ENCODE data around the gene SNIP1. TPM values are rescaled to one million over a fixed set of nuclear protein-coding genes. Genes with fewer than 3 reads are reported as not detected.

The SNIP1 gene, protein sequence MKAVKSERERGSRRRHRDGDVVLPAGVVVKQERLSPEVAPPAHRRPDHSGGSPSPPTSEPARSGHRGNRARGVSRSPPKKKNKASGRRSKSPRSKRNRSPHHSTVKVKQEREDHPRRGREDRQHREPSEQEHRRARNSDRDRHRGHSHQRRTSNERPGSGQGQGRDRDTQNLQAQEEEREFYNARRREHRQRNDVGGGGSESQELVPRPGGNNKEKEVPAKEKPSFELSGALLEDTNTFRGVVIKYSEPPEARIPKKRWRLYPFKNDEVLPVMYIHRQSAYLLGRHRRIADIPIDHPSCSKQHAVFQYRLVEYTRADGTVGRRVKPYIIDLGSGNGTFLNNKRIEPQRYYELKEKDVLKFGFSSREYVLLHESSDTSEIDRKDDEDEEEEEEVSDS
- total RNA-seq: 10 to 100 TPM in 2 of 6 experiments, 1 to 10 TPM in 4; 6.2 to 10.6 (median 8.8) TPM
- long read RNA-seq: 0 reads

DNA sequence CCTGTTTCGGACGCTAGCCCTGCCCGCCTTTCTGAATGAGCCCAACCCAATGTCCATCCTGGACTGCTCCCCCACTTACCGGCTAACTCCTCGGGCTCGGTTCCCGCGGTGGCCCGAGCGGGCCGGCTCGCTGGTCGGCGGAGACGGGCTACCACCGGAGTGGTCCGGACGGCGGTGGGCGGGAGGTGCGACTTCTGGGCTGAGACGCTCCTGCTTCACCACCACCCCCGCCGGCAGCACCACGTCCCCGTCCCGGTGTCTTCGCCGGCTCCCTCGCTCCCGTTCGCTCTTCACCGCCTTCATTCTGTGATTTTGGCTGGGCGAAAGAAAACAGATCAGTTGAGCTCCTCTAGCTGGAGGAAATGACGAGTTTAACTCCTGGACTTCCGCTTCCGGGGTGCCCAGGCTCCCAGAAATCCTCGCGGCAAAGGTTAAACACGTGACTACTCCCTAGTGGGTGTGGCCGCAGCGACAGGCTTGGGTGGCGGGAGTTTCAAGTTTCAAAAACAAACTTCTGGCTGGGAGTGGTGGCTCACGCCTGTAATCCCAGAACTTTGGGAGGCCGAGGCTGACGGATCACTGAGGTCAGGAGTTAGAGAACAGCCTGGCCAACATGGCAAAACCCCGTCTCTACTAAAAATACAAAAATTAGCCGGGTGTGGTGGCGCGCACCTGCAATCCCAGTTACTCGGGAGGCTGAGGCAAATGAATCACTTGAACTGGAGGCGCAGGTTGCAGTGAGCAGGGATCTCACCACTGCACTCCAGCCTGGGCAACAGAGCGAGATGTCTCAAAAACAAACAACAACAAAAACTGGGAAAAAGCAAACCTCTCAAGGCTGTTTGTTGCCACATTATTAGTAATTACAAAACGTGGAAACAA is at the start of gene SNIP1:
TSS of gene SNIP1 (minus strand) at position 367 of the 882 bp plus-strand sequence. CDS start at position 303, 64 bp downstream.
- Histone ChIP-seq H3K9me3 (no peaks in the 10 kb centered on the region), H3K36me3 (peaks cover 0 to 13% (median 5%) of the 10 kb centered on the region in 4 donors), H3K27me3 (no peaks in the 10 kb centered on the region), H3K4me3 (peak within 1 kb of the TSS; percentile 88 to 100 (median 99)), H3K4me1 (peaks cover 0 to 15% (median 5%) of the 10 kb centered on the region in 4 donors), H3K27ac (peak within 1 kb of the TSS; percentile 78 to 86 (median 83))
- ATAC-seq: peak; percentile 89 to 95 (median 92)
- peak; percentile 88 to 96 (median 94) for DNase-seq
- TF ChIP-seq, protein P1, sequence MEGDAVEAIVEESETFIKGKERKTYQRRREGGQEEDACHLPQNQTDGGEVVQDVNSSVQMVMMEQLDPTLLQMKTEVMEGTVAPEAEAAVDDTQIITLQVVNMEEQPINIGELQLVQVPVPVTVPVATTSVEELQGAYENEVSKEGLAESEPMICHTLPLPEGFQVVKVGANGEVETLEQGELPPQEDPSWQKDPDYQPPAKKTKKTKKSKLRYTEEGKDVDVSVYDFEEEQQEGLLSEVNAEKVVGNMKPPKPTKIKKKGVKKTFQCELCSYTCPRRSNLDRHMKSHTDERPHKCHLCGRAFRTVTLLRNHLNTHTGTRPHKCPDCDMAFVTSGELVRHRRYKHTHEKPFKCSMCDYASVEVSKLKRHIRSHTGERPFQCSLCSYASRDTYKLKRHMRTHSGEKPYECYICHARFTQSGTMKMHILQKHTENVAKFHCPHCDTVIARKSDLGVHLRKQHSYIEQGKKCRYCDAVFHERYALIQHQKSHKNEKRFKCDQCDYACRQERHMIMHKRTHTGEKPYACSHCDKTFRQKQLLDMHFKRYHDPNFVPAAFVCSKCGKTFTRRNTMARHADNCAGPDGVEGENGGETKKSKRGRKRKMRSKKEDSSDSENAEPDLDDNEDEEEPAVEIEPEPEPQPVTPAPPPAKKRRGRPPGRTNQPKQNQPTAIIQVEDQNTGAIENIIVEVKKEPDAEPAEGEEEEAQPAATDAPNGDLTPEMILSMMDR (IDR thresholded peaks at IDR 0.05): no peak
- TF ChIP-seq POLR2A (IDR thresholded peaks at IDR 0.05): peak; percentile 60
- 13% methylated on average over 35 of the region's 54 CpGs for WGBS (ENCODE audit: insufficient coverage, low coverage, low lambda C conversion rate, missing lambda C conversion rate)
- intact Hi-C loops (cut with DNase I): no loop called here

DNA sequence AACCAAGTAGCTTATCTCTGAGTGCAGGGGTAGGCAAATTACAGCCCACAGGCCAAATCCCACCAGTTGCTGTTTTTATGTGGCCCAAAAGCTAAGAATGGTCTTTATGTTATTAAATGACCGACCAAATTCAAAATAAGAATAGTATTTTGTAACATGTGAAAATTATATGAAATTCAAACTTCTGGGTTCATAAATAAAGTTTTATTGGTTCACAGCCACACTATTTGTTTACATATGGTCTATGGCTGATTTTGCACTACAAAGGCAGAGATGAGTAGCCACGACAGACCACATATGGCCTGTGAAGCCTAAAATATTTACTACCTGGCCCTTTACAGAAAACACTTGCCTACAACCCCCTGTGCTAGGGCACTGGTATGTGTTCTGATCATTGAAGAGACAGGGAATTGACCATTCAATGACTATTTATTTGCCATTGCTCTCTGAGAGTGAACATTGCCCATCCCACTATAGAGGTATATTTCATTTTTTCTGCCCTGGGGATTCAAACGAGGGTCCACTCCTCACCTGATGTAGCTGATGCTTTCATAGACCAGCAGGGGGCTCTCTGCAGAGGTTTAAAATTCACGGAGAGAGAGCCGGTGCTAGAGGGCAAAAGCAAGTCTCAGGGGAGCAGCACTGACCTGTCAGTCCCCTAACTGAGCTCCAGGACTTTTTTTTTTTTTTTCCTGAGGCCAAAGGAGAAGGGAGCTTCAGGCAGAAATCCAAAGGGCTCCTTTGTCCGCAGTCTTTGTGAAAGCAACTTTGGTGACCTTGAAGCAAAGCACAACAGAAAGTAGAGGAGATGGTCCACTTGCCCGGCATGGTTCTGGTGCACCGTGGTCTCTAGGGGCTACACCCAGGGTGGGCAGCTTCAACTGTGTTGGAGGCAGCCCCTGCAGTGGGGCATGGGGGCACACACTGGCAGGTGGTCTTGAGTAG is 48.9 kb upstream of the SNIP1 start:
- no peaks in the 10 kb centered on the region for H3K9me3 ChIP-seq
- no peak overlapping the region for H3K4me3 ChIP-seq
- DNase-seq: no peak
- ATAC-seq: peak; percentile 69 to 75 (median 70)
- H3K36me3 ChIP-seq: no peaks in the 10 kb centered on the region
- TF ChIP-seq, protein P1 (IDR thresholded peaks at IDR 0.05): peak; percentile 44 to 73 (median 62)
- TF ChIP-seq POLR2A (IDR thresholded peaks at IDR 0.05): no peak
- no peak overlapping the region for H3K27ac ChIP-seq
- WGBS (ENCODE audit: insufficient coverage, low coverage, low lambda C conversion rate, missing lambda C conversion rate): 26% methylated on average over 7 of the region's 8 CpGs
- no peaks in the 10 kb centered on the region for H3K4me1 ChIP-seq
- intact Hi-C loops (cut with DNase I): no loop called here
- H3K27me3 ChIP-seq: no peaks in the 10 kb centered on the region

DNA sequence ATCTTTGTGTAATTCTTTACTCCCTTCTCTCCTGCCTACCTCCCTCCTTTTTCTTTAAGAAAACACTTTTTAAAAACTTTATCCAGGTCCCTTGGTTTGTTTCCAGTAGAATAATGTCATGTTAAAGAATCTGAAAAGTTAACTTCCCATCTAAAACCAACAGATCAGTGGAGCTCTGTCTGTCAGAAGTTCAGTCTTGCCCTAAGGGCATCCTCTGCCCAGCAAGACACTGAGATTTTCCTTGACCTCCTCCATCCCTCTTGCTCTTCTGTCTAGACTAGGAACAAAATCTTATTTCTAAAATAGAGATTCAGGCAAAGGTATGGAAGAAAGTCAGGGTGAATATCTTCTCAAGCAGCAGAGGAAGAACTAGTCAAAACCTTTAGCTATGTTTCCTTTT is 47.3 kb upstream of the SNIP1 start:
- no peak for TF ChIP-seq POLR2A (IDR thresholded peaks at IDR 0.05)
- TF ChIP-seq, protein P1 (IDR thresholded peaks at IDR 0.05): no peak
- intact Hi-C loops (cut with DNase I): no loop called here

DNA sequence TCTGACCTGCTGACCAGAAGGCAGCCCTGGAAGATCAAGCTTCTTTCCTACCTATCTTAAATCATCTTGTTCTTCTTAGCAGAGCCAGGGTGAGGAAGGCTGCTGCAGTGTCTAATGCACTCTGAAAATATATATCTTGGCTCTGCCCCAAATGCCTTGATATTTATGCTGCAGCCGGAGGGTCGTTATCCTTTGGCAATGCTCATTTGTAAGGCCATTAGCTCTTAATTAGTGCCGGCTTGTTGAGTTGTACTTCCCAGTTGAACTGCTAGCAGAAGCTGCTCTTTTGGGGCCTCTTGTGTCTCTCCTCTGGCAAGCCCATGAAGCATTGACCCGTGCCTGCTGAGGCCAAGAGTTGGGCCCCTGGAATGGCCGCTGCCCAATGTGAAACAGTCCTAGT is 45.8 kb upstream of the SNIP1 start:
- ATAC-seq (no peak), DNase-seq (no peak)
- no peaks in the 10 kb centered on the region for H3K36me3 ChIP-seq
- H3K27ac ChIP-seq: no peak overlapping the region
- no peaks in the 10 kb centered on the region for H3K9me3 ChIP-seq
- peaks cover 0 to 3% (median under 1%) of the 10 kb centered on the region in 4 donors for H3K4me1 ChIP-seq
- no peaks in the 10 kb centered on the region for H3K27me3 ChIP-seq
- no peak overlapping the region for H3K4me3 ChIP-seq
- 85% methylated on average over 2 of the region's 5 CpGs for WGBS (ENCODE audit: insufficient coverage, low coverage, low lambda C conversion rate, missing lambda C conversion rate)
- no peak for TF ChIP-seq POLR2A (IDR thresholded peaks at IDR 0.05)
- TF ChIP-seq, protein P1 (IDR thresholded peaks at IDR 0.05): no peak
- intact Hi-C loops (cut with DNase I): no loop called here

More for the DNA sequence above, 47.3 kb upstream of the SNIP1 start:
- Histone ChIP-seq H3K36me3 (no peaks in the 10 kb centered on the region), H3K27me3 (no peaks in the 10 kb centered on the region), H3K4me3 (no peak overlapping the region), H3K27ac (no peak overlapping the region), H3K9me3 (no peaks in the 10 kb centered on the region), H3K4me1 (no peaks in the 10 kb centered on the region)
- DNase-seq (no peak), ATAC-seq (no peak)
